K562 treated with DMSO at 1 percent for 48 hours (cell line): Measurements from ENCODE around the gene DGKE. TPM values are rescaled to one million over a fixed set of nuclear protein-coding genes. Genes with fewer than 3 reads are reported as not detected.

ENCODE experiments used
- total RNA-seq: library from RNA; unstranded; fragments of 300-600 nt; gene quantifications from 2 replicates; pipeline ENCODE4 v1.2.3, GENCODE V29; 2022; ENCODE audit warnings: low replicate concordance; ENCODE audit errors: extremely low read depth

The DGKE gene
- not detected in 2 replicates for total RNA-seq

GRCh38 chr17:56833809-56834379 is at the start of gene DGKE, which contains the start of gene C17orf67:
DGKE (plus strand) TSS chr17:56834151; CDS start chr17:56834796, 645 bp downstream.
C17orf67 (minus strand) TSS chr17:56833920; CDS start chr17:56815810, 18,110 bp downstream.

DNA sequence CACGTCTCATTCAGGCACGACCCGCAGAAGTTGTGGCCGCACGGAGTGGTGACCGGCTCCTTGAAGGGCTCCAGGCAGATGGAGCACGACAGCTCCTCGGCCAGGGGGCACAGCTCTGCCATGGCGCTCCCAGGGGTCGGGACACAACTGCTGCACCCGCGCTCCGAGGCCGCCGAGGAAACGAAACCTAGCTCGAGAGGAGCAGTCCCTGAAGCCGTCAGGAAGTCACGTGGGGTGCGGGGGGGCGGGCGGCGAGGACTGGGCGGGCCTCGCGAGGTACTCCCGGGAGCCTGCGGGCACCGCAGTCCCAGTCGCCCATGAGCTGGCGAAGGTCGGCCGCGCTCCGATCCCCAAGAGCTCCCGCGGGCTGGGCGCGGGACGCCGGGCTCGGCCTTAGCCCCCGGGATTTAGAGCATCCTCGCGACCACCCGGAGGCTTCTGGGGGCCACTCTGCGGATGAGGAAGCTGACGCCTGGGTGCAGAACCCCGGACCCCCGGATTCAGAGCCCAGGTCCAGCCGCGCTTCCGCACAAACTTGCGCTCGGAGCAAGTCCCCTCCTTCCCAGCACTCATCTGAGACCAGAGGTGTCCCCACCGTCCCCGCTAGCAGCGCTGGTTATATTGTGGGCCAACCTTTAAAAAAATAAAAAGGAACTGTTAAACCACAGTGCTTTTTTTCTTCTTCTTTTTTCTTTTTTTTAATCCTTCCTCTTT is 80.1 kb downstream of the DGKE start, which contains the start of gene TRIM25:
Gene TRIM25, minus strand, starts transcription at position 183 of the 714 bp plus-strand sequence. Its CDS starts 61 bp downstream, at position 122.

Other genes starting within 250 kb of the DGKE start
- not detected in 2 replicates for gene NOG, start 240.5 kb upstream of the DGKE start, total RNA-seq
- not detected in 2 replicates for gene C17orf67, start 231 bp upstream of the DGKE start, total RNA-seq
- gene TRIM25, start 79.9 kb downstream of the DGKE start, total RNA-seq, result not detected in 2 replicates
- gene COIL, start 126.9 kb downstream of the DGKE start, total RNA-seq, result not detected in 2 replicates
- gene SCPEP1, start 144.0 kb downstream of the DGKE start, total RNA-seq, result not detected in 2 replicates